Mesenchymal stem cell (in vitro differentiated cells and primary cell): Measurements from ENCODE around the gene FUT4.

Source experiments
- DNase-seq: peaks from one replicate; pipeline ENCODE4 v3.0.0-alpha.2; 2013
- H2AFZ ChIP-seq: one replicate; pipeline ENCODE4 v1.6.1; 2013; ENCODE audit warnings: low read depth, mild to moderate bottlenecking, control low read depth, inconsistent platforms, low read length, moderate library complexity
- H2AK5ac ChIP-seq: 2 replicates; pipeline ENCODE4 v1.6.1; 2013; ENCODE audit warnings: low read length, moderate library complexity, mild to moderate bottlenecking, inconsistent platforms; ENCODE audit not compliant: severe bottlenecking
- H2BK120ac ChIP-seq: one replicate; pipeline ENCODE4 v1.6.1; 2013; ENCODE audit warnings: low read depth, mild to moderate bottlenecking, inconsistent platforms, low read length, moderate library complexity
- H2BK12ac ChIP-seq, 2 experiments: one replicate each; pipeline ENCODE4 v1.6.1; 2013; ENCODE audit warnings: inconsistent platforms in 2 of 2, low read length in 2 of 2, mild to moderate bottlenecking in 2 of 2, moderate library complexity in 2 of 2, control low read depth in 1 of 2
- H2BK15ac ChIP-seq: one replicate; pipeline ENCODE4 v1.6.1; 2013; ENCODE audit warnings: mild to moderate bottlenecking, low read depth, inconsistent platforms; ENCODE audit not compliant: poor library complexity, severe bottlenecking
- H2BK5ac ChIP-seq: 2 replicates; pipeline ENCODE4 v1.6.1; 2013; ENCODE audit warnings: low read depth, mild to moderate bottlenecking, low read length, control low read depth, inconsistent platforms; ENCODE audit not compliant: poor library complexity, severe bottlenecking
- H3K14ac ChIP-seq, 2 experiments: one replicate each; pipeline ENCODE4 v1.6.1; 2013; ENCODE audit warnings: inconsistent platforms in 2 of 2, low read length in 2 of 2, control low read depth in 1 of 2, mild to moderate bottlenecking in 1 of 2, moderate library complexity in 1 of 2
- H3K18ac ChIP-seq, 2 experiments: one replicate each; pipeline ENCODE4 v1.6.1; 2013; ENCODE audit warnings: inconsistent platforms in 2 of 2, low read length in 2 of 2, control low read depth in 1 of 2, low read depth in 1 of 2, mild to moderate bottlenecking in 1 of 2
- H3K23ac ChIP-seq, 2 experiments: one replicate each; pipeline ENCODE4 v1.6.1; 2013; ENCODE audit warnings: inconsistent platforms in 2 of 2, low read length in 2 of 2, mild to moderate bottlenecking in 2 of 2, moderate library complexity in 2 of 2, control low read depth in 1 of 2
- H3K27ac ChIP-seq: 2 replicates; pipeline ENCODE4 v1.5.1; 2013; ENCODE audit warnings: mild to moderate bottlenecking, moderate library complexity, low read length, control low read depth, inconsistent platforms; ENCODE audit not compliant: poor library complexity, severe bottlenecking
- H3K27me3 ChIP-seq, 2 experiments: 2 replicates each; pipeline versions ENCODE4 v1.6.1 to v1.7.0; 2013; ENCODE audit warnings: low read length in 2 of 2, mild to moderate bottlenecking in 2 of 2, moderate library complexity in 2 of 2, control low read depth in 1 of 2, inconsistent platforms in 1 of 2; ENCODE audit not compliant: control insufficient read depth in 1 of 2, insufficient read depth in 1 of 2
- H3K36me3 ChIP-seq, 2 experiments: 2 replicates each; pipeline versions ENCODE4 v1.6.1 to v1.7.0; 2013; ENCODE audit warnings: low read length in 2 of 2, control low read depth in 1 of 2, inconsistent platforms in 1 of 2, low read depth in 1 of 2, mild to moderate bottlenecking in 1 of 2; ENCODE audit not compliant: insufficient read depth in 2 of 2, control insufficient read depth in 1 of 2
- H3K4ac ChIP-seq, 2 experiments: one replicate each; pipeline ENCODE4 v1.6.1; 2013; ENCODE audit warnings: inconsistent platforms in 2 of 2, low read length in 2 of 2, mild to moderate bottlenecking in 2 of 2, moderate library complexity in 2 of 2, control low read depth in 1 of 2, low read depth in 1 of 2
- H3K4me1 ChIP-seq: 2 replicates; pipeline ENCODE4 v1.6.1; 2013; ENCODE audit warnings: low read depth, low read length, control low read depth; ENCODE audit not compliant: control insufficient read depth, insufficient read depth
- H3K4me2 ChIP-seq: 2 replicates; pipeline ENCODE4 v1.6.1; 2013; ENCODE audit warnings: low read length, mild to moderate bottlenecking, inconsistent platforms; ENCODE audit not compliant: poor library complexity, severe bottlenecking
- H3K4me3 ChIP-seq, 2 experiments: 2 replicates each; pipeline versions ENCODE4 v1.5.1 to v1.7.0; 2013; ENCODE audit warnings: low read length in 2 of 2, mild to moderate bottlenecking in 2 of 2, control low read depth in 1 of 2, low read depth in 1 of 2; ENCODE audit not compliant: insufficient read depth in 1 of 2
- H3K79me1 ChIP-seq: replicated peaks from 2 replicates; pipeline ENCODE4 v1.6.1; 2013; ENCODE audit warnings: mild to moderate bottlenecking, control low read depth, low read length, inconsistent platforms; ENCODE audit not compliant: poor library complexity, severe bottlenecking
- H3K9ac ChIP-seq: 2 replicates; pipeline ENCODE4 v1.7.0; 2013; ENCODE audit warnings: mild to moderate bottlenecking, low read length, moderate library complexity
- H3K9me3 ChIP-seq: 2 replicates; pipeline ENCODE4 v1.7.0; 2013; ENCODE audit warnings: mild to moderate bottlenecking, low read length; ENCODE audit not compliant: control insufficient read depth
- H4K8ac ChIP-seq: one replicate; pipeline ENCODE4 v1.6.1; 2013; ENCODE audit warnings: inconsistent platforms, mild to moderate bottlenecking, low read length, moderate library complexity
- H4K91ac ChIP-seq: one replicate; pipeline ENCODE4 v1.6.1; 2013; ENCODE audit warnings: mild to moderate bottlenecking, low read length, inconsistent platforms
- WGBS: methylation state at CpG from one replicate; pipeline ENCODE4 v1.1.7; 2013; ENCODE audit warnings: mixed read lengths; 5-methylcytosine and 5-hydroxymethylcytosine counted together

The FUT4 gene

DNA sequence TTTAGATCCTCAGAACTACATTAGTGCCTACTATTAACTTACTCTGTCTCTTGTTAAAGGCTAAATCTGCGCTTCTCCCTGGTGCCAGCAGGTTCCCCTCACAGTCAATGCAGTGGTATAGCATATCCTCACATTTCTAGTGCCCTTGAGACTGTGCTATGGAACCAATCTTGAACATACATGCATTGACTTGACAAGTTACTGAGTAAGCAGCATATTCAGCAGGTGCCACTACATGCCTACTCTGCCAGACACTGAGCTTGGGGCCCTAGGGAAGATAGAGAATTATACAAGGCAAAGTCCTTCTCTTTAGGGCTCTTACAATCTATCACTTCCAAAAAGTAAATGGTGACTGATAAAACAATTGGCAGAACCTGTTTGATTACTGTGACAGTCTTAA, 3.2 kb downstream of the FUT4 start:
- Histone ChIP-seq H3K9me3 (no peaks in the 10 kb centered on the region), H3K14ac (no peak overlapping the region), H3K4me1 (peaks cover 15% of the 10 kb centered on the region), H2BK15ac (no peak overlapping the region), H3K27ac (no peak overlapping the region), H3K23ac (no peak overlapping the region), H4K8ac (no peak overlapping the region), H3K4ac (no peak overlapping the region), H3K18ac (no peak overlapping the region), H2AK5ac (no peak overlapping the region), H3K4me3 (peak overlapping the region in 1 of 2 experiments; percentile 85), H3K4me2 (no peak overlapping the region), H2BK120ac (no peak overlapping the region), H2BK5ac (no peak overlapping the region), H3K36me3 (peaks cover 9 to 15% of the 10 kb centered on the region in 2 experiments), H3K9ac (peak overlapping the region; percentile 97), H4K91ac (no peak overlapping the region), H3K27me3 (no peaks in the 10 kb centered on the region), H3K79me1 (peaks cover 15% of the 10 kb centered on the region), H2BK12ac (no peak overlapping the region), H2AFZ (no peak overlapping the region)
- DNase-seq: no peak
- WGBS: 91% methylated on average over 1 of the region's 1 CpG

DNA sequence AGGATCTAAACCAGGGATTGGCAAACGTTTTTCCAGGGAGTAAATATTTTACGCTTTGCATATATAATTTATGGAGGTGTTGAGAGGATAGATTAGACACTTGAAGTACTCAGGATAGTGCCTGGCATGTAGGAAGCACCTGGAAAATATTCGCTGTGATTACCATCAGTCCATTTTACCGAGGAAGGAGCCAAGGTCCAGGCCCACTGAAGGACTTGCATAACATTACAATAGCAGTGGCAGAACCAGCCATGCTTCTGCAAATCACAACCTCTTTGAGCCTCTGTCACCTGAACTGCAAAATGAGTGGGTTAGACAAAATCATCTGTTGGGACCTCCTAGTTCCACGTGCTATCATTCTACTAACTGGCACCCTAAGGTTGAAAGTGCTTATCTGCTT, 5.4 kb downstream of the FUT4 start:
- no peak overlapping the region for H3K4ac ChIP-seq
- no peak overlapping the region for H3K27ac ChIP-seq
- H3K4me2 ChIP-seq: no peak overlapping the region
- H3K18ac ChIP-seq: no peak overlapping the region
- no peak overlapping the region for H4K8ac ChIP-seq
- H2AFZ ChIP-seq: no peak overlapping the region
- 80% methylated on average over 5 of the region's 5 CpGs for WGBS
- no peak overlapping the region for H3K4me3 ChIP-seq
- H3K36me3 ChIP-seq: peaks cover 9 to 15% of the 10 kb centered on the region in 2 experiments
- no peak overlapping the region for H3K9ac ChIP-seq
- no peak overlapping the region for H2AK5ac ChIP-seq
- H2BK5ac ChIP-seq: no peak overlapping the region
- no peaks in the 10 kb centered on the region for H3K27me3 ChIP-seq
- peaks cover 17% of the 10 kb centered on the region for H3K4me1 ChIP-seq
- DNase-seq: no peak
- H2BK120ac ChIP-seq: no peak overlapping the region
- H3K14ac ChIP-seq: no peak overlapping the region
- no peak overlapping the region for H2BK12ac ChIP-seq
- H2BK15ac ChIP-seq: no peak overlapping the region
- H4K91ac ChIP-seq: no peak overlapping the region
- H3K9me3 ChIP-seq: no peaks in the 10 kb centered on the region
- no peak overlapping the region for H3K23ac ChIP-seq
- H3K79me1 ChIP-seq: peaks cover 17% of the 10 kb centered on the region

DNA sequence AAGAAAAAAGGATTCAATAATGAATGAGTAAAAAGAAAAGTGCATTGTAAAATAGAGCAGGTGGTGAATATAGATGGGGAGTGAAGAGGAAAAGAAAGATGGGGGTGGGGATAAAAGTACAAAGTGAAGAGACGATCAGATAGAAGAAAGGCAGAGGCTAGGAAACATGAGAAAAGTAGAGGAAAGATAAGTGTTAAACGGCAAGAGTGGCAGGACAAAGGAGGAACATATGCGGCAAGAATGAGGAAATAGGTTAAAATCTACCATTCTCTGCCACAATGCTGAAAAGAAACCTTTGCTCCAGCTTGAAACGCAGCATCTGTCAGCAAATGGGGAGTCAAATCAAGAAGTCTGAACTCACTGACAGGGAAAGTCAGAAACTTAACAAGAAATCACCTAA, 6.8 kb downstream of the FUT4 start:
- H3K4me2 ChIP-seq: no peak overlapping the region
- no peaks in the 10 kb centered on the region for H3K9me3 ChIP-seq
- no peak overlapping the region for H4K91ac ChIP-seq
- DNase-seq: no peak
- no peak overlapping the region for H3K27ac ChIP-seq
- no peak overlapping the region for H2BK120ac ChIP-seq
- no peaks in the 10 kb centered on the region for H3K27me3 ChIP-seq
- no peak overlapping the region for H3K4ac ChIP-seq
- H3K79me1 ChIP-seq: peaks cover 7% of the 10 kb centered on the region
- no peak overlapping the region for H2AK5ac ChIP-seq
- no peak overlapping the region for H2BK5ac ChIP-seq
- H2AFZ ChIP-seq: no peak overlapping the region
- no peak overlapping the region for H3K23ac ChIP-seq
- no peak overlapping the region for H2BK12ac ChIP-seq
- H3K36me3 ChIP-seq: peaks cover under 1 to 15% of the 10 kb centered on the region in 2 experiments
- H3K9ac ChIP-seq: no peak overlapping the region
- peaks cover 6% of the 10 kb centered on the region for H3K4me1 ChIP-seq
- WGBS: 99% methylated on average over 4 of the region's 4 CpGs
- no peak overlapping the region for H2BK15ac ChIP-seq
- H3K4me3 ChIP-seq: no peak overlapping the region
- H3K18ac ChIP-seq: no peak overlapping the region
- H4K8ac ChIP-seq: no peak overlapping the region
- H3K14ac ChIP-seq: no peak overlapping the region

DNA sequence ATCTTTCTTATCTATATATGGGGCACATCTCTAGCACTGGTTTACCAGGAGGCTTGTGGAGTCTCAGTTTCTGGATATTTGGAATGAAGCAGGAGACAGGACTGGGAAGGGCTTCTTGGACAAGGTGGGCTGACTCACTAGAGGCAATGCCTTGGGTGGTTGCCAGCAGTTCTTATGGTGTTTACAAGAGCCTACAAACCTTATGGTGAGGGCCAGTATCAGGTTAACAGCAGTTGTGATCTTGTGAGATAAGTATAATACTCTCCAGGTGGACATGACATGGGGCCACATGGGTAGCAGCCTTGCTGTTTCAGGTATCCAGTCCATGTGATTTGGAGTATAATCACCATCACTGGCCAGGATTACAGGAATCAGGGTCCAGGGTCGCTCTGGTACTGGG, 10.2 kb downstream of the FUT4 start:
- Histone ChIP-seq H3K9ac (no peak overlapping the region), H2BK5ac (no peak overlapping the region), H3K4me3 (no peak overlapping the region), H3K36me3 (peaks cover 0 to 4% of the 10 kb centered on the region in 2 experiments), H3K4me1 (peaks cover 1% of the 10 kb centered on the region), H2AFZ (no peak overlapping the region), H3K23ac (no peak overlapping the region), H3K18ac (no peak overlapping the region), H3K4ac (no peak overlapping the region), H4K91ac (no peak overlapping the region), H2BK120ac (no peak overlapping the region), H2BK12ac (no peak overlapping the region), H2AK5ac (no peak overlapping the region), H3K9me3 (no peaks in the 10 kb centered on the region), H2BK15ac (no peak overlapping the region), H3K27ac (no peak overlapping the region), H4K8ac (no peak overlapping the region), H3K4me2 (no peak overlapping the region), H3K27me3 (no peaks in the 10 kb centered on the region), H3K79me1 (peaks cover 3% of the 10 kb centered on the region), H3K14ac (no peak overlapping the region)
- DNase-seq: peak; percentile 39
- 50% methylated on average over 1 of the region's 1 CpG for WGBS
